ENCODE results near the gene NUP205. TPM values are rescaled to one million over a fixed set of nuclear protein-coding genes. Genes with fewer than 3 reads are reported as not detected.
"Not testable (repeated sequence)": the region's sequence is repeated elsewhere in the genome, so short reads cannot be mapped to it uniquely, and the experiment has no call there.

The NUP205 gene
- total RNA-seq, 1 donor from 2014 or later = 93.1 TPM

DNA sequence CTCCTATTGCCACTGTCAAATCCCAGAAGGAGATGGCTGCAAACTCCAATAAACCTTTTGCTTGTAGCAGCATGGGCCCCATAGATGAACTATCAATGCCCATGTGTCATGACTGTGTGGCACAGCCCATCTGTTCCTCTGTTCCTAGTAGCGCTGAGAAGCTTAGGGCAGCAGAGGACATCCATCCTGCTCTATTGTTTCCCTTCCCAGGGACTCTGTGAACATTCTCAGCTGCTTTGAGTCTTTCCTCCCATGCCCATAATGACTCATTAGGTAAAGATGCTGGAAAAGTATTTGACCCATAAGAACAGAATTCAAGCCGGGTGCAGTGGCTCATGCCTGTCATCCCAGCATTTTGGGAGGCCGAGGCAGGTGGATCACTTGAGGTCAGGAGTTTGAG, 132.8 kb downstream of the NUP205 start:
- DNase-seq (ENCODE audit: low spot score, unreplicated experiment) = no peak
- Mint-ChIP-seq H3K27me3 (no peaks in the 10 kb centered on the region), H3K9me3 (ENCODE audit: low read depth) (no peaks in the 10 kb centered on the region), H3K36me3 (ENCODE audit: insufficient read depth) (no peaks in the 10 kb centered on the region), H3K27ac (no peak overlapping the region), H3K4me3 (ENCODE audit: low read depth) (no peak overlapping the region), H3K4me1 (ENCODE audit: low read depth) (no peaks in the 10 kb centered on the region)
- TF ChIP-seq, protein P1, sequence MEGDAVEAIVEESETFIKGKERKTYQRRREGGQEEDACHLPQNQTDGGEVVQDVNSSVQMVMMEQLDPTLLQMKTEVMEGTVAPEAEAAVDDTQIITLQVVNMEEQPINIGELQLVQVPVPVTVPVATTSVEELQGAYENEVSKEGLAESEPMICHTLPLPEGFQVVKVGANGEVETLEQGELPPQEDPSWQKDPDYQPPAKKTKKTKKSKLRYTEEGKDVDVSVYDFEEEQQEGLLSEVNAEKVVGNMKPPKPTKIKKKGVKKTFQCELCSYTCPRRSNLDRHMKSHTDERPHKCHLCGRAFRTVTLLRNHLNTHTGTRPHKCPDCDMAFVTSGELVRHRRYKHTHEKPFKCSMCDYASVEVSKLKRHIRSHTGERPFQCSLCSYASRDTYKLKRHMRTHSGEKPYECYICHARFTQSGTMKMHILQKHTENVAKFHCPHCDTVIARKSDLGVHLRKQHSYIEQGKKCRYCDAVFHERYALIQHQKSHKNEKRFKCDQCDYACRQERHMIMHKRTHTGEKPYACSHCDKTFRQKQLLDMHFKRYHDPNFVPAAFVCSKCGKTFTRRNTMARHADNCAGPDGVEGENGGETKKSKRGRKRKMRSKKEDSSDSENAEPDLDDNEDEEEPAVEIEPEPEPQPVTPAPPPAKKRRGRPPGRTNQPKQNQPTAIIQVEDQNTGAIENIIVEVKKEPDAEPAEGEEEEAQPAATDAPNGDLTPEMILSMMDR (IDR thresholded peaks at IDR 0.05; ENCODE audit: unreplicated experiment) = no peak

DNA sequence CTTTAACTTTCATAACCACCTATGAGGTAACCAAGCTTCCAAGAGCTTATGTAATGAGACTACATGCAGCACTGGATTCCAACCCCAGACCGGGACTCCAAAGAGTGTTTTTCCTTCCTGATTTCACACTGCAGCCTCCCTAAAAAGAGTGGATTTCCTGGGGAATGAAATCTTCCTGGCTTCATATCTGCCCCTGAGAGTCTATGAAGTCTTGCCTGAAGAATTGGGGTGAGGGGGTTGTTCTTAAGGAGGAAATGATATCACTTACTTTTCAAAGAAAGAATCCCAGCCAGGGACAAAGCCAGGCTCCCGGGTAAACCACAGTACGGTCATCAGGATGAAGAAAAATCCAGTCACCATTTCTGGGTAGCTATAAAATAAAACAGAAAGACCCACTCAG, 134.3 kb downstream of the NUP205 start:
- H3K27ac Mint-ChIP-seq = no peak overlapping the region

DNA sequence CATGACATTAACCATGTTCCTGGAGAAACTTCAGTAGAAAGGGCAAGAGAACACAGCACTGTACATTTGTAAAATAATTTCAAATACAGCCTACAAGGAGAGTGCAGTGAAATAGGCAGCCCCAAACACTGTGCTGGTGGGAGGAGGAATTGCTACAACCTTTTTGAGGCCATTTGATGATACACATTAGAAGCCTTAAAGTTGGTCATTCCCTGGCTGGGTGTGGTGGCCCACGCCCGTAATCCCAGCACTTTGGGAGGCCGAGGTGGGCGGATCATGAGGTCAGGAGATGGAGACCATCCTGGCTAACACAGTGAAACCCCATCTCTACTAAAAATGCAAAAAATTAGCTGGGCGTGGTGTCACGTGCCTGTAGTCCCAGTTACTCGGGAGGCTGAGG, 134.9 kb downstream of the NUP205 start:
- H3K36me3 Mint-ChIP-seq (ENCODE audit: insufficient read depth); H3K4me3 Mint-ChIP-seq (ENCODE audit: low read depth); H3K4me1 Mint-ChIP-seq (ENCODE audit: low read depth); H3K27me3 Mint-ChIP-seq; H3K9me3 Mint-ChIP-seq (ENCODE audit: low read depth); H3K27ac Mint-ChIP-seq; DNase-seq (ENCODE audit: low spot score, unreplicated experiment): not testable (repeated sequence)

More for the DNA sequence above, 134.3 kb downstream of the NUP205 start:
- no peak for DNase-seq (ENCODE audit: low spot score, unreplicated experiment)
- TF ChIP-seq, protein P1 (IDR thresholded peaks at IDR 0.05; ENCODE audit: unreplicated experiment) = no peak
- no peaks in the 10 kb centered on the region for H3K9me3 Mint-ChIP-seq (ENCODE audit: low read depth)
- H3K4me1 Mint-ChIP-seq (ENCODE audit: low read depth) = no peaks in the 10 kb centered on the region
- H3K36me3 Mint-ChIP-seq (ENCODE audit: insufficient read depth) = no peaks in the 10 kb centered on the region
- no peaks in the 10 kb centered on the region for H3K27me3 Mint-ChIP-seq
- H3K4me3 Mint-ChIP-seq (ENCODE audit: low read depth) = no peak overlapping the region

DNA sequence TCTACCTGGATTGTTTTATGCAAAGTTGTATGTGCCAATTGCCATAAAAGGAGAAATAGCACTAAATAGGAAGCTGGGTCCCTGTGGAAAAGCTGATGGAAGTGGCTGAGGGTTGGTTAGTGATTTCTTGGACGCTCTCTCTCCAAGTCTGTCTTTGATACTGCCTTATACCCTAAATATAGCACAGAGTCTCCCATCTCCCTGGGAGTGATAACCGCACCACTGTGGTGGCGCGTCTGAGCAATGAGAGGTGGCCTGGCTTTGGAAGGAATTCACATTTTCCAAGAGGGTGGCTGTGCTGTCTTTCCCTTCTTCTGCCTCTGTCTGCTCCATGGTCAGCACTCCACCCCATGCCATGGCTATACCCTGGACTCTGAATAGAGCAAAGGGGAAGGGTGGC, 135.8 kb downstream of the NUP205 start:
- H3K9me3 Mint-ChIP-seq (ENCODE audit: low read depth) = no peaks in the 10 kb centered on the region
- H3K4me3 Mint-ChIP-seq (ENCODE audit: low read depth) = no peak overlapping the region
- H3K4me1 Mint-ChIP-seq (ENCODE audit: low read depth) = no peaks in the 10 kb centered on the region
- H3K27me3 Mint-ChIP-seq = no peaks in the 10 kb centered on the region
- no peaks in the 10 kb centered on the region for H3K36me3 Mint-ChIP-seq (ENCODE audit: insufficient read depth)
- no peak overlapping the region for H3K27ac Mint-ChIP-seq
- DNase-seq (ENCODE audit: low spot score, unreplicated experiment) = no peak
- TF ChIP-seq, protein P1 (IDR thresholded peaks at IDR 0.05; ENCODE audit: unreplicated experiment) = no peak

DNA sequence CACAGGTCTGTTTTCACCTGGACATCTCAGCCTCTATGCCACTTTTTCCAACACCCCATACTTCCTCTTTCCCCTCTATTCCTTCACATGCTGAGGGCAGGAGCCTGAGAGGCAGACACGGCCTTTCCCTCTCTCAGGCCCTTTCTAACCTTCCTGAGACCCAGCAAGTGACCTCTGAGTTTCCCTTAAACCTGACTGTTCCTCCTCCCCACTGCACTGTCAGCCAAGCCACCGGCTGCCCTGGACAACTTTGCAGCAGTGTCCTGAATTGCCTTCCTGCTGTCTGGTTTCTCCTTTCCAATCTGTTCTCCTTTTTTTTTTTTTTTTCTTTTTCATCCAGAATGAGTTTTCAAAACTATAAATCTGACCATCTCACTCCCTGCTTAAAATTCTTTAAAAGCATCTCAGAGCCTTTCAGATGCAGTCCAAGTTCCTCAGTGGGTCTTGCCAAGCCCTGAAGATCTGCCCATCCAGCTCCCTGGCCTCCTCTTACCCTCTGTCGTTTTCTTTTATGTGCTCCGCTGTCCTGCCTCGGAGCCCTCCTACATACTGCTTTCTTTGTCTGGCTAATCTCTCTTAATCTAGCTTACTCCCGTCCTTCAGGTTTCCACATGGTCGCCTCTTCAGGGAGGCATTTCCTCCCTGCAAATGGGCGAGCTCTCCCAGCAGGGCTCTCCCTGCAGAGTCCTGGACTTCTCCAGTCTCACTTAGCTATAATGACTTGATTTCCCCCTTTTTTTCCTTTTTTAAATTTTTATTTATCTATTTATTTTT, 139.7 kb downstream of the NUP205 start:
- H3K36me3 Mint-ChIP-seq (ENCODE audit: insufficient read depth) = no peaks in the 10 kb centered on the region
- no peak overlapping the region for H3K27ac Mint-ChIP-seq
- no peaks in the 10 kb centered on the region for H3K9me3 Mint-ChIP-seq (ENCODE audit: low read depth)
- no peak for DNase-seq (ENCODE audit: low spot score, unreplicated experiment)
- H3K4me3 Mint-ChIP-seq (ENCODE audit: low read depth) = no peak overlapping the region
- no peaks in the 10 kb centered on the region for H3K4me1 Mint-ChIP-seq (ENCODE audit: low read depth)
- H3K27me3 Mint-ChIP-seq = no peaks in the 10 kb centered on the region
- TF ChIP-seq, protein P1 (IDR thresholded peaks at IDR 0.05; ENCODE audit: unreplicated experiment) = no peak

Other genes starting within 250 kb of the NUP205 start
- 30.1 and 34.3 TPM in 2 replicates for gene CNOT4, start 47.8 kb upstream of the NUP205 start, total RNA-seq
- gene STMP1, start 104.6 kb downstream of the NUP205 start, total RNA-seq = 63.3 and 64.0 TPM in 2 replicates
- 0.22 and 0.75 TPM in 2 replicates for gene SLC13A4, start 170.3 kb downstream of the NUP205 start, total RNA-seq
- not detected in 2 replicates for gene FAM180A, start 190.9 kb downstream of the NUP205 start, total RNA-seq

All from progenitor cell of endocrine pancreas (in vitro differentiated cells).